HG03280 (cell line): ENCODE results near the gene FLG.
"Not testable (repeated sequence)": the region's sequence is repeated elsewhere in the genome, so short reads cannot be mapped to it uniquely, and the experiment has no call there.

Experiments
- ATAC-seq: cut with Tn5 transposase; IDR thresholded peaks from one replicate; pipeline ENCODE4 v1.9.1; 2021; ENCODE audit warnings: mild to moderate bottlenecking, moderate library complexity; ENCODE audit not compliant: unreplicated experiment

Gene FLG

DNA sequence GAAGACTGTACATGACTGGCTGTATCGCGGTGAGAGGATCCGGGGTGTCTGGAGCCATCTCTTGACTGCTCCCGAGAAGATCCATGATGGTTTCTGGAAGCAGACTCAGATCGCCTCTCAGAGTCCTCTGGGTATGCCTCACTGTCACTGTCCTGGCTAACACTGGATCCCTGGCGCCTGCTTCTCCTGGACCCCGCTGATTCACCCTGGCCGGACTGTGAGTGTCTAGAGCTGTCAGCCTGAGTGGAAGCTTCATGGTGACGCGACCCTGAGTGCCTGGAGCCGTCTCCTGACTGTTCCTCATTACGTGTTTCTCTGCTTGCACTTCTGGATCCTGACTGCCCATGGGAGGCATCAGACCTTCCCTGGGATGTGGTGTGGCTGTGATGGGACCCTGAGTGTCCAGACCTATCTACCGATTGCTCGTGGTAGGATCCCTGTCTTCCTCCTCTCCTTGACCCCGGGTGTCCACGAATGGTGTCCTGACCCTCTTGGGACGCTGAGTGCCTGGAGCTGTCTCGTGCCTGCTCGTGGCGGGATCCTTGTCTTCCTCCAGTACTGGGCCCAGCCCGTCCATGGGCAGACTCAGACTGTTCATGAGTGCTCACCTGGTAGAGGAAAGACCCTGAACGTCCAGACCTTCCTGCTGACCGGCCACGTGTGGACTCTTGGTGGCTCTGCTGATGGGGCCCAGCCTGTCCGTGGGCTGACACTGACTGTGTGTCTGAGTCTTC, 21.7 kb downstream of the FLG start:
- ATAC-seq = not testable (repeated sequence)

DNA sequence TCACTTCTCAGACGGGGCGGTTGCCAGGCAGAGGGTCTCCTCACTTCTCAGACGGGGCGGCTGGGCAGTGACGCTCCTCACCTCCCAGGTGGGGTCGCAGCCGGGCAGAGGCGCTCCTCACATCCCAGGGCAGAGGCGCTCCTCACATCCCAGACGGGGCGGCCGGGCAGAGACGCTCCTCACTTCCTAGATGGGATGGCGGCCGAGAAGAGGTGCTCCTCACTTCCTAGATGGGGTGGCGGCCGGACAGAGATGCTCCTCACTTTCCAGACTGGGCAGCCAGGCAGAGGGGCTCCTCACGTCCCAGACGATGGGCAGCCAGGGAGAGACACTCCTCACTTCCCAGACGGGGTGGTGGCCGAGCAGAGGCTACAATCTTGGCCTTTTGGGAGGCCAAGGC, 68.6 kb downstream of the FLG start:
- not testable (repeated sequence) for ATAC-seq
